AG10803 (cell line): ENCODE results near the gene CIP2A.
A peak's percentile ranks its signal among the peaks of the same experiment; 100 is the strongest.

Experiments used
- DNase-seq: peaks from one replicate; pipeline ENCODE4 v3.0.0; 2010; ENCODE audit warnings: low read depth
- H3K4me3 ChIP-seq: 2 replicates; pipeline ENCODE4 v1.5.1; 2011; ENCODE audit warnings: mild to moderate bottlenecking, low read length, control low read depth
- TF ChIP-seq, protein P1 (sequence below): conservative IDR thresholded peaks from 2 replicates; pipeline ENCODE4 v1.5.1; 2011; ENCODE audit warnings: mild to moderate bottlenecking, low read length, control low read depth, inconsistent platforms

The CIP2A gene

GRCh38 chr3:108505811-108506210 lies 83.4 kb downstream of the CIP2A start:
- TF ChIP-seq, protein P1, sequence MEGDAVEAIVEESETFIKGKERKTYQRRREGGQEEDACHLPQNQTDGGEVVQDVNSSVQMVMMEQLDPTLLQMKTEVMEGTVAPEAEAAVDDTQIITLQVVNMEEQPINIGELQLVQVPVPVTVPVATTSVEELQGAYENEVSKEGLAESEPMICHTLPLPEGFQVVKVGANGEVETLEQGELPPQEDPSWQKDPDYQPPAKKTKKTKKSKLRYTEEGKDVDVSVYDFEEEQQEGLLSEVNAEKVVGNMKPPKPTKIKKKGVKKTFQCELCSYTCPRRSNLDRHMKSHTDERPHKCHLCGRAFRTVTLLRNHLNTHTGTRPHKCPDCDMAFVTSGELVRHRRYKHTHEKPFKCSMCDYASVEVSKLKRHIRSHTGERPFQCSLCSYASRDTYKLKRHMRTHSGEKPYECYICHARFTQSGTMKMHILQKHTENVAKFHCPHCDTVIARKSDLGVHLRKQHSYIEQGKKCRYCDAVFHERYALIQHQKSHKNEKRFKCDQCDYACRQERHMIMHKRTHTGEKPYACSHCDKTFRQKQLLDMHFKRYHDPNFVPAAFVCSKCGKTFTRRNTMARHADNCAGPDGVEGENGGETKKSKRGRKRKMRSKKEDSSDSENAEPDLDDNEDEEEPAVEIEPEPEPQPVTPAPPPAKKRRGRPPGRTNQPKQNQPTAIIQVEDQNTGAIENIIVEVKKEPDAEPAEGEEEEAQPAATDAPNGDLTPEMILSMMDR: no peak
- no peak for DNase-seq
- H3K4me3 ChIP-seq: no peak overlapping the region

DNA sequence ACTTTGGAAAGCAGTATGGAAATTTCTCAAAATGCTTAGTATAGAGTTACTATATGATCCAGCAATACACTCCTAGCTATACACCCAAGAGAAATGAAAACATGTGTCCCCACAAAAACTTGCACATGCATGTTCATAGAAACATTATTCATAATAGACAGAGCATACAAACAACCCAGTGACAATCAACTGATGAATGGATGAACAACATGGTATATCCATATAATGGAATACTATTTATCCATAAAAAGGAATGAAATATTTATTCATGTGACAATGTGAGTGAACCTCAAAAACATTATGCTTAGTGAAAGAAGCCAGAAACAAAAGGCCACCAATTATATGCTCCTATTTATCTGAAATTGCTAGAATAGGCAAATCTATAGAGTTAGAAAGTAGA lies 85.5 kb downstream of the CIP2A start:
- DNase-seq: no peak
- H3K4me3 ChIP-seq: no peak overlapping the region
- TF ChIP-seq, protein P1: no peak

DNA sequence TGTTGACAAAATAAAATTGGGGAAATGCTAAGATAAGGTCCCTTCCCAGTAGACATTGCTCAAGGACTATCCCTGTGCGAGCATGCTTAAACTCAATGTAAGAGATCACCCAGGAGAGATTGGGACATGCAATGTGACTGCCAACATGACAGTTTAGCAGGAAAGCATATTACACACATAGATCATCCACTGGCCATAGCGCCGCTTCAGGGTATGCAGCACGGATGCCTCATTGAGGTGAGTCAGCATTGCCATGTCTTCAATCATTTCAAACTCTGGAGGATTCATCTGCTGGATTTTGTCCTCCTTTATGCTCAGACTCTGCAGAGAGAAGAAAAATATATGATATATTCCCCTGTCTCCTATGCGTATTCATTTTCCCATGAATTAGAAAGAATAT lies 87.7 kb downstream of the CIP2A start:
- TF ChIP-seq, protein P1: no peak
- no peak for DNase-seq
- H3K4me3 ChIP-seq: no peak overlapping the region

- peak; percentile 24 for DNase-seq
- TF ChIP-seq, protein P1: no peak; the same call in 1 of the 2 replicates
- H3K4me3 ChIP-seq: no peak overlapping the region
Measured at GRCh38 chr3:108500728-108501127, 88.5 kb downstream of the CIP2A start.
